NCI-H1930 (cell line): ENCODE measurements around the gene KARS1.
"Not testable (repeated sequence)": the region's sequence is repeated elsewhere in the genome, so short reads cannot be mapped to it uniquely, and the experiment has no call there.

Experiments used
- DNase-seq, 2 experiments: peaks; one replicate each; lab custom pipeline; 2025; lab: John Stamatoyannopoulos, UW

The KARS1 gene

DNA sequence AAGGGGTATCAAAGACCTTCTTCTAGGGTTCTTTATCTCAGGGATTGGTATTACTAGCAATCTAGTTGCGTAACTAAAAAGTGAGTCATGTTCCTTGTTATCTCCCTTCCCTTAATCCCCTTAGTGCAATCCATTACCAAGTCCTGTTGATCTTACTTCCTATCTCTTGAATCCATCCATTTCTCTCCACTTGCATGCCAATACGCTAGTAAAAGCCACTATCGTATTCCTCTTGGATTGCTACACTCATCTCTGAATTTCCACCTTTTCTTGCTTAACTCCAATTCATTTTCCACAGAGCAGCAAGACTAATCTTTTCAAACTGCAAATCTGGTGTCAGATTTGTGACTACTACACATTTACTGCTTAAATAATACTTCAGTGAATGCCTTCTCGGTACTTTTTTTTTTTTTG, 22.5 kb downstream of the KARS1 start:
- DNase-seq = no peak

DNA sequence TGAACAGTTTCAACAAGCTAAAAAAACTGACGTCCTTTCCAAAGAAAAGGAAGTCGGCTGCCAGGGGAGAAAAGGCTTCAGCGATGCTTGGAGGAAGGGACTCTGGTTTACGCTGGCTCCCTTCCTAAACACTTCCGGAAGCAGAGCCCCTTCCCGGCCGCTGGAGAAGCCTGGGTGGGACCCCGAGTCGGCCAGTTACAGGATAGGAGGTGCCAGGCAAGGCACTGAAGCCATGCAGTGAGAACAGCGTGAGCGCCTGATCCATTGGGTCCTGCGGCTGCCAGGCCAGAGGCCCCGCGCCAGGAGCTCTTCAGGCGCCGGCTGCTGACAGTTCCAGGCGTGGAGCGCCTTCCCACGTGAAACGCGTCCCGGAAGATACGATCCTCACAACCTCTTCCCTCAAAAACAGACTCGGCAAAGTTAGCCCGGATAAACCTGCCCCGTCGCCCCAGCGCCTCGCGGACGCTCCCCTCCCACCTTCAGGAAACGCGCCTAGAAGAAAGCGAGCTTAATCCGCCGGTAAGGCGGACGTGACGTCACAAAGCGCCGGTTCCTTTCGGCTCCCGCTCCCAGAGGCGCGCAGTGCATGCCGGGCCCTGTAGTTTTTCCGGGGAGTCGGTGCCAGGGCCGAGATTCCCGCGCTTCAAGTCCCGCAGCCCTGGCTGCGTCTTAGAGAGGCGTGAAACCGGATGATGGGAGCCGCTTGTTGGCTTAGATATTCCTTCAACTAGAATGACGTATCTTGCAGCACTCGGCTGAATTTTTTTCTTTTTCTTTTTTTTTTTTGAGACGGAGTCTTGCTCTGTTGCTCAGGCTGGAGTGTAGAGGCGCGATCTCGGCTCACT, 24.5 kb downstream of the KARS1 start, which contains the start of gene ADAT1:
ADAT1 (minus strand) TSS at position 521 of the 845 bp plus-strand sequence. CDS start 2,482 bp downstream, outside the sequence.
- DNase-seq = peak; percentile 84 to 89

DNA sequence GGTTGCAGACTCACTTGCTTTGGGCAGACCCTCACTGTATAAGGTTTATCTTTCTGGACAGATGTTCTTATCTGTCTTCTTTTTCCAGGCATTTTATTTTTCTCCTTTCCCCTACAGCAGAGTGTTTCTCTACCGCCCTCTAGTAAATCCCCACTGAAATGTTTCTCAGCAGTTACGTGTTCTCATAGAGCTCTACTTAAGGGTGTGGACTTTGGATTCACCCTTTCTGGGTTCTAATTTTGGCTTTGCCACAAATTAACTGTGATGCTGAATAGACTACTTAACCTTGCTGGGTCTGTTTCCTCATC, 26.3 kb downstream of the KARS1 start:
- no peak for DNase-seq

DNA sequence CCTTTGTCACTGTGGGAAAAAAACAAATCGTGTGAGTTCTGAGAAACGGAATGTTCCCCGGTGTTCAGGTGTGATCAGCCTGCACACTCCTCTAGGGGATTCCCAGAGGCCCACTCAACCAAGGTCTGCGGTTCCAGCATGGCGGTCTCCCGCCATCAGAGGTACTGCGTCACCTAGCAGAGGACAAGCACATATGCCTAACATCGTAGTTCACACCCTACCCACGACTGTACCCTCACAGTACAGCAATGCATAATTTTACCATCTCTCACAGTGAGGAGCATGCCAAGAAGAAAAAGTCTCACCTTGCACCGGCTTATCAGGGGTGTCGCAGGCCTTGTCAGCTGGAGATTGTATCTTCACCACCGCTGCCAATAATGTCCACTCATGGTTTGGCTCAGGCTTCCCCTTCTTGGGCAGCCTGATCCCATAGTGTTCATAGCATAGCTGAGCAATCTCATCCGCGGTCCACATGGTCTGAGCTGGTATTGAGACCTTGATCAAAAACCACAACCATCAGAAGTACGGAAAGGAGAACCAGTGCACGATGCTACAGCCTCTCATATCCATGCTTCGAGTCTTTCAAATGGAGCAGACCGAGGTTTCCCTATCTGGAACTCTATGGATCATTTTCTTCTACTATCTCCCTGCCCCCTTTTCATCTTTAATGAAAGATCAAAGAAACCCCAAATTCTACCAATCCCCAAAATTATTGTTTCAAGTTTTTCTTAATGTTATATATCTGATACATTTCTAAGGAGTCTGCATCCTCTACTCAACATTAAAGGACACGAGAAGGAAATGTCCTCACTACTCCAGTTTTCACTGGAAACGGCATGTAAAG, 26.9 kb downstream of the KARS1 start:
- DNase-seq = no peak

DNA sequence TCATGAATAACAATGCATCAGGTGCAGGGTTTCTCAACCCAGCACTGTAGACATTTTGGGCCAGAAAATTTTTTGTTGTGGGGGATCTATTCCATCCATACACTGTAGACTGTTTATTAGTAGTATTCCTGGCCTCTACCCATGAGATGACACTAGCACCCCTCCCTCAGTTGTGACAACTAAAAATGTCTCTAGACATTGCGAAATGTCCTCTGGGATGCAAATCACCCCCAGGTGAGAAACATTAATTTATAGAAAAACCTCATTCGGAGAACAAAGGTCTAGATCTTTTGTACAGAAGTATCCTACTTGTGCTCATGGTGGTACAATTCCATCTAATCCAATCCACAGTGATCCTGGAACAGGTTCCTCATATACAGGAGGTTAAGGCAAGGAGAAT, 28.7 kb downstream of the KARS1 start:
- DNase-seq = no peak

DNA sequence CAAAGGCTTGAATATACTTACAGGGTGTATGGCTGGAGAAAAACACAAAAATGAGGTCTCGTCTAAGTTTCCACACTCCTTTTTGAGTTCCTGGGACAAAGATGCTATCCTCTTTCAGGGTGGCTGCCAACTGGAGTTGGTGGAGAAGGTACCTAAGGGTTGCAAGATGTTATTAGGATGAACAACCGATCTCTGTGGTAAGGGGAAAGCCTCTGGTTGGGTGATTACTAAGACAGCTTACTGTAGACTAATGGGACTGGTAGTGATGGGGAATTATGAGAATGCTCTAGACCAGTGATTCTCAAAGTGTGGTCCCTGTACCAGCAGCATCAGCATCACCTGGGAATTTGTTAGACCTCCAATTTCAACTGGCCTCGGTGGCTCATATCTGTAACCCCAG, 30.3 kb downstream of the KARS1 start:
- no peak for DNase-seq

DNA sequence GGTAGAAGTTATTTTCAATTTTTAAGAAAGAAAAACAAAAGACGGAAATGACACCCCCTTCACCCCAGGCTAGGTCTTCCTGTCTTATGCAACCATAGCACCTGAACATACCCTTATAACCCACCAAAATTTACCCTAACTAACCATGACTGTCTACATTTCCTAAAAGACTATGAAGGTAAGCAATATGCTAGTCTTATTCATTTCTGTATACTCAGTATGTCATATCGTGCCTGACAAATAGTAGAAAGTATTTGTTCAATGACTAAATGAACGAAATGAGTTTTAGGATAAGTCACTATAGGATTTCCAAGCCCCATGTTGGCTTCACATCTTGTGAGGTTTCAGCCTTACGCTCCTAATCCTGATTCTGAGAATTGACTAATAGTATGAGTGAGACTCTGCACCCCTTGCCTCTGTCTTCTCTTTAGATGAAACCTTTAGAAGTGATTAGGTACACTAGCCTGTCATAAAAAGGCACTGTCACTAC, 30.9 kb downstream of the KARS1 start:
- no peak for DNase-seq

DNA sequence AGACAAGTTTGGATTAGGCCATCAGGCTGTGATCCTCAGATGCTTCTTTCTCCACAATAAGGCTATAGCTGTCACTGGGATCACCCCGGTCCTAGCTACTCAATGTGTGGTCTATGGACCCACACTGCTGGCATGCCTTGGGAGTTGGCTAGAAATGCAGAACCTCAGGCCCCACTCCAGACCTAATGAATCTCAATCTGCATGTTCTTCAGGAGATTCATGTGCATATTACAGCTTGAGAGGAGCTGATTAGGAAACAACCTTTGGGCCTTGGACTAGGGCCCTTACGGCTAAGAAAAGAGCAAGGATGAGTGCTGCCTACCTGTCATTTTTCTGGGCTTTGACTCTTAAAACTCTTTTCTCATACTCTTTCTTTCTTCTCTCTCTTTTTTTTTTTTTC, 31.8 kb downstream of the KARS1 start:
- DNase-seq = no peak

DNA sequence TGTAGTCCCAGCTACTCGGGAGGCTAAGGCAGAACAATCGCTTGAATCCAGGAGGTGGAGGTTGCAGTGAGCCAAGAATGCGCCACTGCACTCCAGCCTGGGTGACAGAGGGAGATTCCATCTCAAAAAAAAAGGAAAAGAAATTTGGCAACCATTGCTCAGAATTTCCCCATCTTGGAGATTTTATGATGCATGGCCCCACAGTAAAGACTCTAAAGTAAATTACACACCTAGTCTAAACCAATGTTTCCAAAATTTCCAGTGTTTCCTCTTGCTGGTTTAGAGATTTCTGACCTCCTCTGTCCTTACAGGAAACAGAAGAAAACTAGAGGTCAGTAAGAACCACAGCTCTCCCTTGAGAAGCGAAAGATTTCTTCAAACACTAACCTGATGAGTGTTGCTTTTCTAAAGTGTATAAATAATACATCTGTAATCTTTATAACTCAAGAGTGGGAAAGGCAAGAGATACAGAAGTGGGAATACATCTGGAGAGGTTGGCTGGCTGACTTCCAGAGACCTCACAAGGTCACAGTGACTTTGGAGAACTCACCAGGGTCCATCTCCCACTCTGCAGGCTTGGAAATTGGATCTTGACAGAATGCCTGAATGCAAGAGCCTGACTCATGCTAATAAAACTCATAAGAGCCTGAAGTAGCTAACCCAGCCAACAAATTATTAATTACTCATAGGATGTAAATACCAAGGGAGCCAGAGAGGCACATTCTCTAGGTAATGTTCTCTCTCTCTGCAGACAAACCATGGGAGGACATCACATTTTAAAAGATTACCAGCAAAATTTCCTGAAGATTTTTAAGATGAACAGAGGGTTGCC, 33.2 kb downstream of the KARS1 start:
- DNase-seq = no peak

DNA sequence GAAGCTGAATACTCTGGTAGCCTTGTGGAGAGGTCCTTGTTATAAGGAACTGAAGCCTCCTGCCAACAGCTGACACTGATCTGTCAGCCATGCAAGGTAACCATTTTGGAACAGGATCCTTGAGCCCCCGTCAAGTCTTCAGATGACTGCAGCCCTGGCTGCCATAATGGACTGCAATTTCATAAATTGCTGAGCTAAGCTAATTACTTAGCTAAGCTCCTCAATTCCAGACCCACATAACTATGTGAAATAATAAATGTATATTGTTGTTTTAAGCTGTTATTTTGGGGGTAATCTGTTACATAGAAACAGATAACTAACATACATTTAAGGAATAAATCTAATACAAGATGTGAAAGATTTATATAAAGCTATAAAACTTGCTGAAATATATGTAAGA, 41.0 kb downstream of the KARS1 start:
- no peak for DNase-seq

DNA sequence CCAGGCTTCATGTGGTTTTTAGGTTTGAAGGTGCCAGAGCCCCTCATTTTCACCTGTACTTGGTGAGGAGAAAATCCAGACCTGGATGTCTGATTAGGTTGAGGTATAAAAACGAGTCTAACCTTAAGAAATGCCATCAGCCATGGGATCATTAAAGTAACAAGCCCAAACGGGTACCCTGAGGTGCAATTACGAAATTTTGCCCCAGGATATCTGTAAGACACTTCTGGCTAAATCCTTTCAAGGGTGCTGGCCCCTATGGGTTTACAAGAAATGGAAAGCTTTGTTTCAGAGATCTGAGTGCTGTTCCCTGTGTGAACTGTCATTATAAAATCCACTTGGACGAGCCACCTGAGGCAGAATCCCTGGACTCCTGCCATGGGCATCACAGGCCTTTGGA, 44.2 kb downstream of the KARS1 start:
- no peak for DNase-seq

DNA sequence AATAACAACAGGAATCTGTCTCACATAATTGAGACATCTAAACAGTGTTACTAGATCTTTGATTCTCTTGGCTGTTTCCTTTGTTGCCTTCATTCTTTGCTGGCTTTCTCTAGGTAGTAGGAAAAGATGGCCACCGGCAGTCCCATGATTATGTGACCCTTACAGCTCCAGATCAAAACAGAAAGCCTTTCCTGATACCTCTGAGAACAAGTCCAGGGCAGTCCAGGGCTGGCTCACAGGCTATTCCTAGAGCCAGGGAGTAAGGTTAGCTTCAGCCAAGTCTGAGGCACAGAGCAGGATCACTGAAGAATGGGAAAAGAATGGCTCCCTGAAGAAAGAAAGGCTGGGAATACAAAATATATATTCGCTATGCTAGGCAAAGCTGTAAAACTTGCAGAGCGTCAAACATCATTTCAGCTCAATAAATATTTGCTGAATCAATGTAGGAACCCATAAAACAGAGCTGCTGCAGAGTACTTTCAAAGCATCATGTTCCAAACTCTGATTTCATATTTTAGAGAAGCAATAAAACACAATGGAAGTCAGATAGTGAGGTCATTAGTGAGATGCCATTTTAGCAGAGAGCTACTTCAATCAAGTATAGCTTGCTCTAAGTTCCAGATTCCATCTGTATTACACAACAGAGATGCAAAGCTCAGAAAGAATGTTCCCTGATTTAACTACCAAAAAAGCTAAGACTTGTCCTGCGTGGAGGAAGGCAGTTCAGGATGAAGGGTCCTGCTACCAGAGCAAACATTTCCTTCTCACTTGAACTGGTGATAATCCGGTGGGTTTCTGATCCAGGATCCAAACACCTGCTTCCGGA, 47.8 kb downstream of the KARS1 start:
- no peak for DNase-seq

DNA sequence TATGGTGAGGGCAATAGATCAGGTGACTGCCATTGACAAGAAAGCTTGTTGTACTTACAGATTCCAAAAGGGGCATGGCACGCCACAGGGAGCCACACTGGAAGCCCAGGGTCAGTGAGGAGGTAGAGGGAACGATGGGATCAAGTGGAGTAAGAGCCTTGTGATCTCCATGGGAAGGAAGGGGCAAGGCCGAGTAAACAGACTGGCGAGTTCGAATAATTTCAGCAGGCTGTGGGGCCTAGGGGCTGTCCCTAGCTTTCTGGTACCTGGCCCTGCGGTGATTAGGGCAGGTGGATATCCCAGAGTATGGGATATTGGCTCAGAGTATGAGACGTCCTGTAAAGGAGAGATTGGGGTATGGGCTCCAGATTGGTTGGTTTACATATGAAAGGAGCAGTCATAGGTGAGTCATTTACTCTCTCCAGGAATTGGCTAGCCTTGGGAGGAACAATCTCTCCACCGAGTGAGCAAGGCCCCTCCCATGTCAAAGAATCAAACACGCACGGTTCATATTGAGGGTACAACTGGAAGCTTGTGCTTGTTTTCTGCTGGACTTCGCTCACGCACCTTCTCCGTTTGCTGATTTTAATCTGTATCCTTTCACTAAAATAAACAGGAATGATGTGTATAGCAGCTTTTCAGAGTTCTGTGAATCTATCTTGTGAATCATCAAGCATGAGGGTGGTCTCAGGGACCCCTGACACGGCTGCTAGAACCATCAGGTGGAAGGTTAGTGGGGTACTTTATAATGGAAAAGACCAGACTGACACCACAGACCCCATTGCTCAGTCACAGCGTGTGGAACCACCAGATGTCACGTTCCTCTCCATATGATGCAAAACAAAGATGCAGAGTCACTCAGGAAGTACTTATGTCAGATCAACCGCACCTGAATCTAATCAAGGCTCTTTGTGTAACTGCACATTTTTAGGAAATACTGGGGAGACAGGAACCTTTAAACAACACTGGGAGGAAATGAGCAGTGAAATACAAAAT, 53.3 kb downstream of the KARS1 start:
- DNase-seq = no peak

DNA sequence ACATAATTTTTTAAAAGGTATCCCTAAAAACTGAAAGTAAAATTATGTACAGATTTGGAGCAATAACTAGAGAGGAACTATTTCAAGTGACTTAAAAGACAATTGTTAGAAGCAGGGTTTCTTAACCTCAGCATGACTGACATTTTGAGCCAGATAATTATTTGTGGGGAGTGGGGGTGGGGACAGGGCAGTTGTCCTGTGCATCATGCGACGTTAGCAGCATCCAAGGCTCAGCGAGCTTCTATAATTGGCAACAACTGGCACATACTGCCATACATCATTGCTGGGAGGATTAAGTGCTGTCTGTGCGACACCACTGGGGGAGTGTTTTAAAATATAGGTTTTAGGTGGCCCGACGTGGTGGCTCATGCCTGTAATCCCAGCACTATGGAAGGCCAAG, 54.2 kb downstream of the KARS1 start:
- DNase-seq = no peak

DNA sequence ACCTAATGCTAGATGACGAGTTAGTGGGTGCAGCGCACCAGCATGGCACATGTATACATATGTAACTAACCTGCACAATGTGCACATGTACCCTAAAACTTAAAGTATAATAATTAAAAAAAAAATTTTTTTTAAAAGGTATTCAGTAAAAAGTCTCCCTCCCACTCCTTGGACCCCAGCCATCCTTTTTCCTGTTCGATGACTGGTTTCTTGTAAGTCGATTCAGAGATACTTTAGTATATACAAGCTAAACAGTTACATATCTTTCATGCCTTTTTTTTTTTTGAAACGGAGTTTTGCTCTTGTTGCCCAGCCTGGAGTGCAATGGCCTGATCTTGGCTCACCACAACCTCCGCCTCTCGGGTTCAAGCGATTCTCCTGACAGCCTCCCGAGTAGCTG, 55.5 kb downstream of the KARS1 start:
- not testable (repeated sequence) for DNase-seq

DNA sequence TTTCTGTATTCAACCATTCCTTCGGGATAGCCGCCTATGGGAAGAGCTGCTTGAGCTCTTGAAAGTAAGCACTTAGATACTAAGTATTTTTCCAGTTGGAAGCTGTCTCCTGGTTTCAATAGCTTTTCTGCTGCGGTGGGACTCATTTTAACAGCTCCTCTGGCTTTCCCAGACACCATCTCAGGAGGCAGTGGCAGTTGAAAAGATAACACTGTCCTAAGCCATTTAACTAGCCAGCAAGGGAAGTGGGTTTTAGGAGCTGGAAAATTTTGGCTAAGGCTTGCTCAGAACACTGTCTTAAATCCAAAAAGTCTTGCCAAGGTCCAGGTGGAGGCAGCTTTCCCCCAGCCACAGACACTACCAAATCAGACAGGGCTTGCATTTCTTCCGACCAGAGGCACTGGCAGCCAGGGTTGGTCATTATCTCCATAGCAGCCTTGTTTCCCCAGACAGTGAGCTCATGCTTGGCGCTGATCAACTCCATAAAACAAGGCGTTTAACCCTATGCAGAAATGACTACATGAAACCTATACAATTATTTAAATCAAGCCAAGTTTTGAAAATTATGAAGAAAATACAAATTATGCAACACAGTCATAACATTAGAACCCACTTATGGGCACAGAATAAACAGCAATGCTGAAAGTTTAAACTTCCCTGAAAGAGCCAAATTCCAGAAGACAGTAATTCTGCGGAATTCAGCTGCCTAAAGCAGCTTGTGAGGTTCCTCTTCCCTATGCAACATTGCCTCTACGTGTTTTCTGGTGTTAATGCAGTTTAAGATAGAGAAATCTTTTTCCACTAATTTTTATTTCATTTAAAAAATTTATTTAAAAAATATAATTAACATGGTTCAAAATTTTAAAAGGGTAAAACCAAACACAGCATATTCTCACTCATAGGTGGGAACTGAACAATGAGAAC, 56.3 kb downstream of the KARS1 start:
- DNase-seq = no peak

DNA sequence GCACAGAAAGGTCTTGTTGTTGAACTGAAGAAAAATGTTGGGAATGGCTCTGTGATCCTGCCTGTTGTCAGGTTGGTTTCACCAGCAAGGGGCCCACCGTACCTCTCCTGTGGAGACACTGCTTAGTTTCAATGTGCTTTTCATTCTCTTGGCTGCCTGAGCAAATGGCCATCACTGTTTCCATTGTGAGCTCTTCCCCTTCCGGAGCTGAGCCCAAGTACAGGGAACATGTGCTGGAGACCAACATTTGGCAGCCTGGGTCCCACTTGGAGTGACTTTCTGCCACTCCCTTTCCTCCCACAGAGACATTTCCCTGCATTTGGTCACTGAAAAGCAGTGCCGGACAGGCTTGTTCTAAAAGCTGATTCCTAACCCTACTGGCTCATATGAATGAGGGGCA, 58.2 kb downstream of the KARS1 start:
- DNase-seq = no peak

DNA sequence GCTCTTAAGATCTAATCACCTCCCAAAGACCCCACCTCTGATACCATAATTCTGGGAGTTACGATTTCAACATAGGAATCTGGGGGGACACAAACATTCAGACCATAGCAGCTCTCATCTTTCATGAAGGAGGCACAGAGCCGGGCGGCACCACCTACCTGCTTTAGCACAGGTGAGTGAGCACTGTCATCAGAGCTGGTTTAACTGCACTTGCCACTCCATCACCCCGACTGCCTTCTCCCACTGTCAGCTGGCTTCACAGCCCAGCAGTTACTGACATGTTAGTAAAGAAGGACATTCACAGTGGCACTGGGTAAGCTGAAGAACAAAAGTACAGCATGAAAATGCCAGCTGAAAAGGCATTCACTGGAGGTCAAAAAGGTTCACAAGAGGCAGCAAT, 58.7 kb downstream of the KARS1 start:
- DNase-seq = no peak

DNA sequence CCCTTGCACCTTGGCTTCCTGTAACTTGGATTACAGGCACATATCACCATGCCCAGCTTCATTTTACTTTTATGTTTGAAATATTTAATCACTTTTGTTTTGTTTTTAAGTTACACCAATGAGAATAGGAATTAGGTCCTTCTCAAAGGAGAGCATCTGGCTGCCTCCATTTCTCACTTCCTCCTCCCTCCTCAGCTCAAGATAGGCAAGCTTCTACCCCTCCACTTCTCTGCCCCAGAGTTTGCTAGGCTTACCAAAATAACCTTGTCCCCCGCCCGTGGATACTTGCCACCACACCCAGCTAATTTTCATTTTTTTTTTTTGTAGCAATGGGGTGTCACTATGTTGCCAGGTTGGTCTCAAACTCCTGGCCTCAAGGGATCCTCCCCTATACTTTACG, 63.4 kb downstream of the KARS1 start:
- no peak for DNase-seq
